HepG2 (cell line): ENCODE results near the gene CTSW. TPM values are rescaled to one million over a fixed set of nuclear protein-coding genes. Genes with fewer than 3 reads are reported as not detected.
A peak's percentile ranks its signal among the peaks of the same experiment; 100 is the strongest.

Experiments used
- DNMT3B ChIP-seq: conservative IDR thresholded peaks from 2 replicates; pipeline ENCODE4 v1.6.1; 2016; ENCODE audit warnings: missing biosample characterization, control low read depth
- ESRRA ChIP-seq: sonication (generic); formaldehyde crosslinking; IDR thresholded peaks from 2 replicates; pipeline ENCODE4 v1.5.1; 2020; ENCODE audit warnings: mild to moderate bottlenecking, low read depth, missing genetic modification reagents
- HDAC1 ChIP-seq: sonication (generic); formaldehyde crosslinking; IDR thresholded peaks from 2 replicates; pipeline ENCODE4 v1.5.1; 2020; ENCODE audit warnings: mild to moderate bottlenecking, missing genetic modification reagents
- HDAC6 ChIP-seq: fragments of 200-600 bp; sonication (generic); IDR thresholded peaks from 2 replicates; pipeline ENCODE4 v1.7.0; 2017; ENCODE audit warnings: mild to moderate bottlenecking, antibody characterized with exemption, low read length, low read depth
- HIVEP1 ChIP-seq: sonication (generic); formaldehyde crosslinking; IDR thresholded peaks from 2 replicates; pipeline ENCODE4 v1.4.0; 2020; ENCODE audit warnings: mild to moderate bottlenecking, missing genetic modification reagents
- NFIC ChIP-seq: IDR thresholded peaks from 2 replicates; pipeline ENCODE4 v1.6.1; 2012; ENCODE audit warnings: mild to moderate bottlenecking, low read length, inconsistent platforms
- ONECUT2 ChIP-seq: sonication (generic); formaldehyde crosslinking; IDR thresholded peaks from 2 replicates; pipeline ENCODE4 v1.4.0; 2020; ENCODE audit warnings: missing genetic modification reagents
- ZBTB7B ChIP-seq: sonication (generic); formaldehyde crosslinking; IDR thresholded peaks from 2 replicates; pipeline ENCODE4 v1.4.0; 2020; ENCODE audit warnings: missing genetic modification reagents
- ZKSCAN5 ChIP-seq: sonication (generic); formaldehyde crosslinking; IDR thresholded peaks from 2 replicates; pipeline ENCODE4 v1.5.1; 2020; ENCODE audit warnings: mild to moderate bottlenecking, missing genetic modification reagents
- ZNF33B ChIP-seq: sonication (generic); formaldehyde crosslinking; IDR thresholded peaks from 2 replicates; pipeline ENCODE4 v1.5.1; 2020; ENCODE audit warnings: mild to moderate bottlenecking, missing genetic modification reagents
- ZNF432 ChIP-seq: sonication (generic); formaldehyde crosslinking; IDR thresholded peaks from 2 replicates; pipeline ENCODE4 v1.5.0; 2020; ENCODE audit warnings: missing genetic modification reagents, mild to moderate bottlenecking, borderline replicate concordance
- ZNF558 ChIP-seq: sonication (generic); formaldehyde crosslinking; IDR thresholded peaks from 2 replicates; pipeline ENCODE4 v1.9.0; 2022; ENCODE audit warnings: mild to moderate bottlenecking, missing genetic modification reagents, borderline replicate concordance
- ZNF724P ChIP-seq: sonication (generic); formaldehyde crosslinking; IDR thresholded peaks from 2 replicates; pipeline ENCODE4 v1.8.0; 2022; ENCODE audit warnings: missing genetic modification reagents, borderline replicate concordance
- ZNF737 ChIP-seq: sonication (generic); formaldehyde crosslinking; IDR thresholded peaks from 2 replicates; pipeline ENCODE4 v1.5.0; 2020; ENCODE audit warnings: missing genetic modification reagents, mild to moderate bottlenecking, borderline replicate concordance
- polyA plus RNA-seq, 8 experiments: library from polyadenylated mRNA; depleted of rRNA in 3 of 8; stranded (reverse) in 7 of 8; unstranded in 1 of 8; fragments of >200 nt; fragmentation: Illumina TruSeq in 4 of 8; extraction: Trizol in 4 of 8; gene quantifications; 2 replicates each; pipeline versions ENCODE4 v1.2.1 to v1.2.3, GENCODE V29; 2011 to 2016; ENCODE audit warnings: low read depth in 4 of 8, missing spikeins in 1 of 8, mixed read lengths in 1 of 8; ENCODE audit not compliant: insufficient read depth in 1 of 8
- total RNA-seq, 5 experiments: library from RNA; depleted of rRNA; stranded (reverse); fragments of >200 nt; fragmentation: Illumina TruSeq; extraction: Trizol; gene quantifications; 2 replicates each; pipeline ENCODE4 v1.2.3, GENCODE V29; 2016; ENCODE audit warnings: low read depth in 1 of 5
- TF ChIP-seq, protein P1 (sequence below): sonication (generic); formaldehyde crosslinking; IDR thresholded peaks from 2 replicates; pipeline ENCODE4 v1.4.0; 2020; ENCODE audit warnings: low read depth, missing genetic modification reagents
- TF ChIP-seq, protein P2 (sequence below): sonication (generic); formaldehyde crosslinking; IDR thresholded peaks from 2 replicates; pipeline ENCODE4 v1.4.0; 2020; ENCODE audit warnings: missing genetic modification reagents, borderline replicate concordance
- TF ChIP-seq, protein P3 (sequence below): sonication (generic); formaldehyde crosslinking; conservative IDR thresholded peaks from 2 replicates; pipeline ENCODE4 v1.8.0; 2022; ENCODE audit warnings: mild to moderate bottlenecking, moderate library complexity, missing genetic modification reagents
- TF ChIP-seq, protein P4 (sequence below): sonication (generic); formaldehyde crosslinking; IDR thresholded peaks from 2 replicates; pipeline ENCODE4 v1.5.0; 2020; ENCODE audit warnings: missing genetic modification reagents

CTSW gene
- total and polyA plus RNA-seq, 2 of the 13 experiments (the other 11 are each of a cell fraction or from before 2014, with no cell fraction given), result 0.09 TPM; not detected in 1

DNA sequence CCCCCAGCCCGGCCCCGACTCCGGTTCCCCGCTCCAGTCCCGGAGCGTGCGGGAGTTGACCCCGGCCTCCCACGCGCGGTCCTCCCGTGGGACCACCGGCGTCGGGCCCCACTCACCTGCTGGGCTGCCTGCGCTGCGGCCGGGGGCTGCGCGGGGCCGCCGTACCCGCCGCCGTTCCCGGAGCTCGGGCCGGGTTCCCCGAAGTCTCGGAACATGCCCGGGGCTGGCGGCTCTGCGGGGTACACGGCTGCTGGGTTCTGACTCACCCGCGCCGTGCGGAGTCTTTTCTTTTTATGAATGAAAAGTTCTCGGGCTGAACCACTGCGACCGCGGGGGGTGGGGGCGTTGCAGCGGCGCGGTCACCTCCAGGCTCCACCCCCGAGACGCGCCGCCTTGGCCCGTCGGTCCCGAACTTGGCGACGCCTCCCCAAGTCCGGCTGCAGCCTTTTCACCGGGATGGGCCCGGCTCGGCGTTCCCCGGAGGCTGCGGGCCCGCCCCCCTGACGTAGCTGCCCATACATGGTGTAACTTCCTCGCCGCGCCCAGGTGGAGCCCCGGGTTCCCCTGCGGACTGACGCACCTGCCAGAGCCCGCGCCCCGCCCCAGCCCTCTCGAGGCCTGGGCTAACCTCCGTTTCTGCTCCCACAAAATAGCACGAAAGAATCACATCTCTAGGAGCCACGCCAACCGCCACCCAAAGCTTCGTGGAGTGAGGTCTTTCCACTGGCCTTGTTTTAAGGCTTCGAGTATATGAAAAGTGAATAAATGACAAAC is 20.7 kb downstream of the CTSW start, which contains the start of gene FOSL1 (continued):
- TF ChIP-seq, protein P1, sequence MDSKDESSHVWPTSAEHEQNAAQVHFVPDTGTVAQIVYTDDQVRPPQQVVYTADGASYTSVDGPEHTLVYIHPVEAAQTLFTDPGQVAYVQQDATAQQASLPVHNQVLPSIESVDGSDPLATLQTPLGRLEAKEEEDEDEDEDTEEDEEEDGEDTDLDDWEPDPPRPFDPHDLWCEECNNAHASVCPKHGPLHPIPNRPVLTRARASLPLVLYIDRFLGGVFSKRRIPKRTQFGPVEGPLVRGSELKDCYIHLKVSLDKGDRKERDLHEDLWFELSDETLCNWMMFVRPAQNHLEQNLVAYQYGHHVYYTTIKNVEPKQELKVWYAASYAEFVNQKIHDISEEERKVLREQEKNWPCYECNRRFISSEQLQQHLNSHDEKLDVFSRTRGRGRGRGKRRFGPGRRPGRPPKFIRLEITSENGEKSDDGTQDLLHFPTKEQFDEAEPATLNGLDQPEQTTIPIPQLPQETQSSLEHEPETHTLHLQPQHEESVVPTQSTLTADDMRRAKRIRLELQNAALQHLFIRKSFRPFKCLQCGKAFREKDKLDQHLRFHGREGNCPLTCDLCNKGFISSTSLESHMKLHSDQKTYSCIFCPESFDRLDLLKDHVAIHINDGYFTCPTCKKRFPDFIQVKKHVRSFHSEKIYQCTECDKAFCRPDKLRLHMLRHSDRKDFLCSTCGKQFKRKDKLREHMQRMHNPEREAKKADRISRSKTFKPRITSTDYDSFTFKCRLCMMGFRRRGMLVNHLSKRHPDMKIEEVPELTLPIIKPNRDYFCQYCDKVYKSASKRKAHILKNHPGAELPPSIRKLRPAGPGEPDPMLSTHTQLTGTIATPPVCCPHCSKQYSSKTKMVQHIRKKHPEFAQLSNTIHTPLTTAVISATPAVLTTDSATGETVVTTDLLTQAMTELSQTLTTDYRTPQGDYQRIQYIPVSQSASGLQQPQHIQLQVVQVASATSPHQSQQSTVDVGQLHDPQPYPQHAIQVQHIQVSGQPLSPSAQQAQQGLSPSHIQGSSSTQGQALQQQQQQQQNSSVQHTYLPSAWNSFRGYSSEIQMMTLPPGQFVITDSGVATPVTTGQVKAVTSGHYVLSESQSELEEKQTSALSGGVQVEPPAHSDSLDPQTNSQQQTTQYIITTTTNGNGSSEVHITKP (CRISPR knock-in tag), result peak; percentile 98
- TF ChIP-seq ZNF432 (CRISPR knock-in tag) (no peak), ZNF33B (CRISPR knock-in tag) (no peak), ESRRA (CRISPR knock-in tag) (no peak), ZNF724P (CRISPR knock-in tag) (0 out of 2 replicates have a peak, but pooled peaks have one; percentile 20), DNMT3B (CRISPR knock-in tag) (no peak), HDAC1 (CRISPR knock-in tag) (peak; percentile 78), ZNF558 (no peak; the same call in 1 of the 2 replicates), HDAC6 (no peak), ZBTB7B (peak; percentile 53; the same call in 1 of the 2 replicates), ZKSCAN5 (no peak), HIVEP1 (peak; percentile 100), ONECUT2 (CRISPR knock-in tag) (no peak), ZNF737 (CRISPR knock-in tag) (no peak), NFIC (no peak)
- TF ChIP-seq, protein P2, sequence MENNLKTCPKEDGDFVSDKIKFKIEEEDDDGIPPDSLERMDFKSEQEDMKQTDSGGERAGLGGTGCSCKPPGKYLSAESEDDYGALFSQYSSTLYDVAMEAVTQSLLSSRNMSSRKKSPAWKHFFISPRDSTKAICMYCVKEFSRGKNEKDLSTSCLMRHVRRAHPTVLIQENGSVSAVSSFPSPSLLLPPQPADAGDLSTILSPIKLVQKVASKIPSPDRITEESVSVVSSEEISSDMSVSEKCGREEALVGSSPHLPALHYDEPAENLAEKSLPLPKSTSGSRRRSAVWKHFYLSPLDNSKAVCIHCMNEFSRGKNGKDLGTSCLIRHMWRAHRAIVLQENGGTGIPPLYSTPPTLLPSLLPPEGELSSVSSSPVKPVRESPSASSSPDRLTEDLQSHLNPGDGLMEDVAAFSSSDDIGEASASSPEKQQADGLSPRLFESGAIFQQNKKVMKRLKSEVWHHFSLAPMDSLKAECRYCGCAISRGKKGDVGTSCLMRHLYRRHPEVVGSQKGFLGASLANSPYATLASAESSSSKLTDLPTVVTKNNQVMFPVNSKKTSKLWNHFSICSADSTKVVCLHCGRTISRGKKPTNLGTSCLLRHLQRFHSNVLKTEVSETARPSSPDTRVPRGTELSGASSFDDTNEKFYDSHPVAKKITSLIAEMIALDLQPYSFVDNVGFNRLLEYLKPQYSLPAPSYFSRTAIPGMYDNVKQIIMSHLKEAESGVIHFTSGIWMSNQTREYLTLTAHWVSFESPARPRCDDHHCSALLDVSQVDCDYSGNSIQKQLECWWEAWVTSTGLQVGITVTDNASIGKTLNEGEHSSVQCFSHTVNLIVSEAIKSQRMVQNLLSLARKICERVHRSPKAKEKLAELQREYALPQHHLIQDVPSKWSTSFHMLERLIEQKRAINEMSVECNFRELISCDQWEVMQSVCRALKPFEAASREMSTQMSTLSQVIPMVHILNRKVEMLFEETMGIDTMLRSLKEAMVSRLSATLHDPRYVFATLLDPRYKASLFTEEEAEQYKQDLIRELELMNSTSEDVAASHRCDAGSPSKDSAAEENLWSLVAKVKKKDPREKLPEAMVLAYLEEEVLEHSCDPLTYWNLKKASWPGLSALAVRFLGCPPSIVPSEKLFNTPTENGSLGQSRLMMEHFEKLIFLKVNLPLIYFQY (CRISPR knock-in tag), result peak; percentile 48; the same call in 1 of the 2 replicates
- TF ChIP-seq, protein P3, sequence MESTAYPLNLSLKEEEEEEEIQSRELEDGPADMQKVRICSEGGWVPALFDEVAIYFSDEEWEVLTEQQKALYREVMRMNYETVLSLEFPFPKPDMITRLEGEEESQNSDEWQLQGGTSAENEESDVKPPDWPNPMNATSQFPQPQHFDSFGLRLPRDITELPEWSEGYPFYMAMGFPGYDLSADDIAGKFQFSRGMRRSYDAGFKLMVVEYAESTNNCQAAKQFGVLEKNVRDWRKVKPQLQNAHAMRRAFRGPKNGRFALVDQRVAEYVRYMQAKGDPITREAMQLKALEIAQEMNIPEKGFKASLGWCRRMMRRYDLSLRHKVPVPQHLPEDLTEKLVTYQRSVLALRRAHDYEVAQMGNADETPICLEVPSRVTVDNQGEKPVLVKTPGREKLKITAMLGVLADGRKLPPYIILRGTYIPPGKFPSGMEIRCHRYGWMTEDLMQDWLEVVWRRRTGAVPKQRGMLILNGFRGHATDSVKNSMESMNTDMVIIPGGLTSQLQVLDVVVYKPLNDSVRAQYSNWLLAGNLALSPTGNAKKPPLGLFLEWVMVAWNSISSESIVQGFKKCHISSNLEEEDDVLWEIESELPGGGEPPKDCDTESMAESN (CRISPR knock-in tag), result peak; percentile 91
- TF ChIP-seq, protein P4, sequence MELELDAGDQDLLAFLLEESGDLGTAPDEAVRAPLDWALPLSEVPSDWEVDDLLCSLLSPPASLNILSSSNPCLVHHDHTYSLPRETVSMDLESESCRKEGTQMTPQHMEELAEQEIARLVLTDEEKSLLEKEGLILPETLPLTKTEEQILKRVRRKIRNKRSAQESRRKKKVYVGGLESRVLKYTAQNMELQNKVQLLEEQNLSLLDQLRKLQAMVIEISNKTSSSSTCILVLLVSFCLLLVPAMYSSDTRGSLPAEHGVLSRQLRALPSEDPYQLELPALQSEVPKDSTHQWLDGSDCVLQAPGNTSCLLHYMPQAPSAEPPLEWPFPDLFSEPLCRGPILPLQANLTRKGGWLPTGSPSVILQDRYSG, result no peak
